HAP-1 (cell line): ENCODE data around the gene FAM110A.
"Not testable (repeated sequence)": the region's sequence is repeated elsewhere in the genome, so short reads cannot be mapped to it uniquely, and the experiment has no call there.

ENCODE experiments used
- DNase-seq, 2 experiments: peaks; one replicate each; pipeline ENCODE4 v3.0.0-alpha.2; 2016 to 2020; ENCODE audit warnings: low spot score in 2 of 2
- H3K27me3 ChIP-seq: fragments of 250-450 bp; sonication (Bioruptor Pico); 2 replicates; pipeline ENCODE4 v1.5.1; 2020; ENCODE audit warnings: low read depth, mild to moderate bottlenecking, moderate library complexity
- H3K36me3 ChIP-seq: fragments of 250-450 bp; sonication (Bioruptor Pico); replicated peaks from 2 replicates; pipeline ENCODE4 v1.5.1; 2020; ENCODE audit warnings: mild to moderate bottlenecking
- H3K4me1 ChIP-seq: fragments of 250-450 bp; sonication (Bioruptor Pico); 2 replicates; pipeline ENCODE4 v1.5.1; 2020; ENCODE audit warnings: mild to moderate bottlenecking
- H3K4me3 ChIP-seq: fragments of 250-450 bp; sonication (Bioruptor Pico); 2 replicates; pipeline ENCODE4 v1.5.1; 2020; ENCODE audit warnings: mild to moderate bottlenecking, moderate library complexity
- H3K9me3 ChIP-seq: fragments of 250-450 bp; sonication (Bioruptor Pico); 2 replicates; pipeline ENCODE4 v1.5.1; 2020; ENCODE audit warnings: mild to moderate bottlenecking, moderate library complexity
- in situ Hi-C: fragments of 300-500 bp; cut with MboI; formaldehyde crosslinking; loops from 3 replicates; pipeline ENCODE4 v1.14.3; 2020; ENCODE audit warnings: low sequenced_read_pairs, inconsistent platforms, mixed read lengths

Gene FAM110A

DNA sequence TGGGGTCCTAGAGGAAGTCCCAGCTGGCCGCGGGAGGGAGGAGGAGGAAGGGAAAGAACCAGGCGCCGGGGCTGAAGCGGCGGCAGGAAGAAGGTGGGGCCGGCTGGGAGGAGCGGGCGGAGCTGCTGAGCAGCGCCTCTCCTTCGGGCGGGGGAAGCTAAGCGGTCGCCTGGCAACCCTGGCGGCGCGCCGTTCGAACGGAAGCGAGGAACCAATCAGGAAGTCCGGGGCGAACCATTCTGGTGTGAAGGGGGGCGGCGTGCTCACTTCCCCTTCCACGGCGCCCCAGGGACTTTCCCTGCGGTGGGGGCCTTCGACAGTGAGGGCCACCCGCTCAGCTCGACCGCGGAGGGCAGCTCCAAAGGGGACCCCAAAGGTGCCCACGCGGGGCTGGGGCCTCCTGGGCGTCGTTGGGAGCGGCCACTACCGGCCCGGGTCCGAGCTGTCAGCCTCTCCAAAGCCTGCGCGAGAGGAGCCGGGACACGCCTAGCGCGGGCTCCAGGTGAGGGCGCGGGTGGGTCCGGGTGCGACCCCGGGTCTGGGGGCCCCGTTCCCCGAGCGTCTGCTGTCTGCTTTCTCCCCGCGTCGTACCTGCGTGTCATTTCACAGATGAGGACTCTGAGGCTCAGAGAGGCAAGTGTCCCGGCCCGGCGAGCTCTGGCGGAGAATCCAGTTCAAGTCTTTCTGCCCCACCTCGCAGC is at the start of gene FAM110A:
TSS of gene FAM110A (plus strand) at position 266 of the 701 bp plus-strand sequence. CDS start 11,090 bp downstream, outside the sequence.
- H3K4me3 ChIP-seq, result peak within 1 kb of the TSS; percentile 84

GRCh38 chr20:787825-788224 is 45.7 kb upstream of the FAM110A start:
- DNase-seq, result no peak
- Histone ChIP-seq H3K4me3 (no peak overlapping the region), H3K36me3 (no peaks in the 10 kb centered on the region), H3K27me3 (no peaks in the 10 kb centered on the region), H3K4me1 (peaks cover 15% of the 10 kb centered on the region), H3K9me3 (no peaks in the 10 kb centered on the region)
- in situ Hi-C loops, result no loop called here

More for the DNA sequence above, at the start of gene FAM110A:
- in situ Hi-C loops, result no loop called here
- no peaks in the 10 kb centered on the region for H3K9me3 ChIP-seq
- peak; percentile 93 to 96 for DNase-seq
- H3K27me3 ChIP-seq, result no peaks in the 10 kb centered on the region
- H3K4me1 ChIP-seq, result peaks cover 8% of the 10 kb centered on the region
- H3K36me3 ChIP-seq, result no peaks in the 10 kb centered on the region

DNA sequence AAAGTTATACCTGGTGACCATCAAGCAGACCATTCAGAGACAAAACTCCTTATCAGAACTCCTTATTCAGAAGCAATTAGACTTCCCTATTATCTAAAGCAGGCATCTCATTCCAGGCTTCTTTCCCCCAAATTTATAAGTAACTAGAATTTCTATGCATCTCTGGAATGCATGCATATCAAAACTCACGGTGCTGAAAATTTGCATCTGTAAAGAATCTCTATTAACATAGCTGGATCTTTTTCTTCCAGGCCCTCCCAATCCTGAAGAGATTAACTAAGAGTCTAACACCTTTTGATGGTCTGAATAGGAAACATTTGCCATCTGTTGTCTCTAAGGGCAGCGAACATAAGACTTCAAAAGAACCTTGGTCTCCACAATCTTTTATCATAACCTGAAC is 42.5 kb upstream of the FAM110A start:
- H3K27me3 ChIP-seq, result no peaks in the 10 kb centered on the region
- in situ Hi-C loops, result no loop called here
- no peaks in the 10 kb centered on the region for H3K9me3 ChIP-seq
- H3K4me3 ChIP-seq, result no peak overlapping the region
- peak in 1 of 2 experiments; percentile 79 for DNase-seq
- H3K36me3 ChIP-seq, result no peaks in the 10 kb centered on the region
- peaks cover 15% of the 10 kb centered on the region for H3K4me1 ChIP-seq

- Histone ChIP-seq H3K4me1 (peaks cover 15% of the 10 kb centered on the region), H3K9me3 (no peaks in the 10 kb centered on the region), H3K27me3 (no peaks in the 10 kb centered on the region), H3K36me3 (no peaks in the 10 kb centered on the region), H3K4me3 (no peak overlapping the region)
- in situ Hi-C loops, result no loop called here
- DNase-seq, result no peak
These were observed 41.3 kb upstream of the FAM110A start for GRCh38 chr20:792248-792647.

GRCh38 chr20:796921-797320 is 36.6 kb upstream of the FAM110A start:
- H3K4me3 ChIP-seq, result no peak overlapping the region
- no peak for DNase-seq
- no peaks in the 10 kb centered on the region for H3K27me3 ChIP-seq
- no peaks in the 10 kb centered on the region for H3K36me3 ChIP-seq
- H3K4me1 ChIP-seq, result no peaks in the 10 kb centered on the region
- in situ Hi-C loops, result no loop called here
- no peaks in the 10 kb centered on the region for H3K9me3 ChIP-seq

DNA sequence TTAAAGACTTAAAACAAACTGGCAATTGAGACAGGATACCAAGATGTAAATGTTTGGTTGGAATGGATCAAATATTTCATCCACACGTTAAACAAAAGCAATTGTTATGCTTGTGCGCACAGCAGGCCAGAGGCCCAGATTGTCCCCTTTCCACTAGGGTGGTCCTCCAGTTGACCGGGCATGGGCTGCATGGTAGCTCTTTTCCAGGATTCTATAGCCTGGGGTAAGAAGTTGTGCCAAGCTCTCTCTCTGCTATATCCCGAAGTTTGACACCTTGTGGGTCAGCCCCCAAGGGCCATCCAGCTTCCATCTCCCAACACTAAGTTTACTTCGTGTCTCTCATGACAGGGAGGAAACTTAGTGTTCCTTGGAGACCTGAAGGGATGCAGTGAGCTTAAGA is 34.8 kb upstream of the FAM110A start:
- H3K27me3 ChIP-seq, H3K4me3 ChIP-seq, H3K36me3 ChIP-seq, DNase-seq, H3K9me3 ChIP-seq, in situ Hi-C loops, H3K4me1 ChIP-seq: not testable (repeated sequence)

DNA sequence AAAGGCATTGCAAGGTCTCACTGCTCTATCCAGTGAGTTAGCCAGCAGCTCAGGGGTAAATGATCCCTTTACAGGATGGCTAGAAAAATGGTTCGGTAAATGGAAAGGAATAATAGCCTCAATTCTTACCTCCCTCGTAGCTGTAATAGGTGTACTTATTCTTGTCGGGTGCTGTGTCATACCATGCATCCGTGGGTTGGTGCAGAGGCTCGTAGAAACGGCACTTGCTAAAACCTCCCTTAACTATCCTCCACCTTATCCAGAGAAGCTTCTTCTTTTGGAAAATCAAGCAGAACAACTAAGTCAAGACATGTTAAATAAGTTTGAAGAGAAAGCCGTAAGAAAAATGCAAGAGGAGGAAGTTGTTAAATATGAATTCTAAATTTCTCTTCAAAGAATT is 33.5 kb upstream of the FAM110A start:
- in situ Hi-C loops, DNase-seq, H3K4me1 ChIP-seq, H3K36me3 ChIP-seq, H3K27me3 ChIP-seq, H3K9me3 ChIP-seq, H3K4me3 ChIP-seq: not testable (repeated sequence)

DNA sequence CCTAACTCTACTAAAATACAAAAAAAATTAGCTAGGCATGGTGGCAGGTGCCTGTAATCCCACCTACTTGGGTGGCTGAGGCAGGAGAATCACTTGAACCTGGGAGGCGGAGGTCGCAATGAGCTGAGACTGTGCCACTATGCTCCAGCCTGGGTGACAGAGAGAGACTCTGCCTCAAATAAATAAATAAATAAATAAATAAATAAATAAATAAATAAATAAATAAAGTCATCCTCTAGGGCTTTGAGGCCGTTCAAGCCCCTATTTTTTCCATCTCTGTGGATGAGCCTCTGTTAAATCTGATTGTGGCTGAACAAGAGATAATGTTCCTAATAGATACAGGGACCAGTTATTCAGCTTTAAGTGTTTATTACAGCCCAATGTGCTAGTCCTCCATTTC is 31.8 kb upstream of the FAM110A start:
- in situ Hi-C loops, result no loop called here
- H3K36me3 ChIP-seq, result no peaks in the 10 kb centered on the region

GRCh38 chr20:805713-806112 is 27.8 kb upstream of the FAM110A start:
- Histone ChIP-seq H3K9me3 (peaks cover 2% of the 10 kb centered on the region; the same call in 1 of the 2 replicates), H3K27me3 (no peaks in the 10 kb centered on the region), H3K36me3 (no peaks in the 10 kb centered on the region), H3K4me3 (no peak overlapping the region), H3K4me1 (no peaks in the 10 kb centered on the region)
- DNase-seq, result no peak
- in situ Hi-C loops, result no loop called here

More for the DNA sequence above, 31.8 kb upstream of the FAM110A start:
- H3K4me1 ChIP-seq, result no peaks in the 10 kb centered on the region
- no peak overlapping the region for H3K4me3 ChIP-seq
- no peak for DNase-seq
- peaks cover 2% of the 10 kb centered on the region; the same call in 1 of the 2 replicates for H3K9me3 ChIP-seq
- no peaks in the 10 kb centered on the region for H3K27me3 ChIP-seq

GRCh38 chr20:811776-812434 is 21.6 kb upstream of the FAM110A start:
- H3K27me3 ChIP-seq, H3K4me1 ChIP-seq, H3K36me3 ChIP-seq, DNase-seq, H3K4me3 ChIP-seq, H3K9me3 ChIP-seq: not testable (repeated sequence)
- in situ Hi-C loops, result loop anchor here (10.0 kb wide), 1 partner anchor 293 kb away; no protein-coding TSS in a partner anchor

GRCh38 chr20:812435-812814 is 21.1 kb upstream of the FAM110A start:
- H3K4me3 ChIP-seq, H3K4me1 ChIP-seq, DNase-seq, H3K27me3 ChIP-seq, H3K36me3 ChIP-seq, H3K9me3 ChIP-seq: not testable (repeated sequence)
- in situ Hi-C loops, result loop anchor here (10.0 kb wide), 1 partner anchor 292 kb away; no protein-coding TSS in a partner anchor

- Histone ChIP-seq H3K4me3 (no peak overlapping the region), H3K27me3 (no peaks in the 10 kb centered on the region; the same call in 1 of the 2 replicates), H3K9me3 (no peaks in the 10 kb centered on the region), H3K4me1 (no peaks in the 10 kb centered on the region), H3K36me3 (no peaks in the 10 kb centered on the region)
- DNase-seq, result no peak
- in situ Hi-C loops, result loop anchor here (10.0 kb wide), 1 partner anchor 291 kb away; no protein-coding TSS in a partner anchor
These were observed 20.1 kb upstream of the FAM110A start for GRCh38 chr20:813390-813789.

DNA sequence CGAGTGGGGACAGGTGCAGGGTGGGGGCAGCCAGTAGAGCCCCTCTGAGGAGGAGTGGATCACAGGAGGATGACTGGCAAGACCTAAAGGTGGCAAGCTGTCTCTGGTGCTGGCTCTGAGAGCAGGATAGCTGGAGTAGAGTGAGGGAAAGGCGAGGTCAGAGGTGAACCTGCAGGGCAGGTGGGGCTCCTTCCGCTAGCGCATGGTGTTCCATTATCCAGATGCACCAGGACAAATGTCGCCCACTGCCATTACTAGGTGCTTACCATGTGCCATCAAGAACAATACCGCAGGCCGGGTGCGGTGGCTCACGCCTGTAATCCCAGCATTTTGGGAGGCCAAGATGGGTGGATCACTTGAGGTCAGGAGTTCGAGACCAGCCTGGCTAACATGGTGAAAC is 18.3 kb upstream of the FAM110A start:
- in situ Hi-C loops, result loop anchor here (5.0 to 10.0 kb wide), 3 partner anchors 142 to 397 kb away; no protein-coding TSS in a partner anchor

More for the DNA sequence above, 18.3 kb upstream of the FAM110A start:
- no peaks in the 10 kb centered on the region for H3K36me3 ChIP-seq
- no peaks in the 10 kb centered on the region; the same call in 1 of the 2 replicates for H3K27me3 ChIP-seq
- no peak overlapping the region for H3K4me3 ChIP-seq
- no peaks in the 10 kb centered on the region for H3K4me1 ChIP-seq
- no peak for DNase-seq
- no peaks in the 10 kb centered on the region for H3K9me3 ChIP-seq
